Neural progenitor cell (in vitro differentiated cells): ENCODE data around the gene DLK1. TPM values are rescaled to one million over a fixed set of nuclear protein-coding genes. Genes with fewer than 3 reads are reported as not detected.

Experiments used
- DNase-seq: peaks from one replicate; pipeline ENCODE4 v3.0.0-alpha.2; 2016; ENCODE audit warnings: low spot score
- H2AFZ ChIP-seq: fragments of 200-600 bp; sonication (generic); replicated peaks from 2 replicates; pipeline ENCODE4 v1.6.1; 2016; ENCODE audit warnings: antibody characterized with exemption
- H3F3A ChIP-seq: fragments of 200-600 bp; sonication (generic); 2 replicates; pipeline ENCODE4 v1.6.1; 2016; ENCODE audit warnings: antibody characterized with exemption, low read depth
- H3K27ac ChIP-seq: fragments of 200-600 bp; sonication (generic); 2 replicates; pipeline ENCODE4 v1.5.1; 2016; ENCODE audit warnings: mild to moderate bottlenecking
- H3K27me3 ChIP-seq: fragments of 200-600 bp; sonication (generic); 2 replicates; pipeline ENCODE4 v1.6.1; 2016; ENCODE audit warnings: mild to moderate bottlenecking, moderate library complexity
- H3K36me3 ChIP-seq: fragments of 200-600 bp; sonication (generic); 2 replicates; pipeline ENCODE4 v1.5.1; 2016
- H3K4me1 ChIP-seq: fragments of 200-600 bp; sonication (generic); 2 replicates; pipeline ENCODE4 v1.6.1; 2016; ENCODE audit warnings: mixed run types
- H3K4me2 ChIP-seq: fragments of 200-600 bp; sonication (generic); 2 replicates; pipeline ENCODE4 v1.6.1; 2016
- H3K4me3 ChIP-seq: fragments of 200-600 bp; sonication (generic); 2 replicates; pipeline ENCODE4 v1.5.1; 2016
- H3K79me2 ChIP-seq: fragments of 200-600 bp; sonication (generic); 2 replicates; pipeline ENCODE4 v1.6.1; 2016; ENCODE audit warnings: low read depth
- H3K9ac ChIP-seq: fragments of 200-600 bp; sonication (generic); 2 replicates; pipeline ENCODE4 v1.6.1; 2016
- H3K9me3 ChIP-seq: fragments of 200-600 bp; sonication (generic); 2 replicates; pipeline ENCODE4 v1.5.1; 2016; ENCODE audit warnings: low read depth
- H4K20me1 ChIP-seq: fragments of 200-600 bp; sonication (generic); 2 replicates; pipeline ENCODE4 v1.6.1; 2016; ENCODE audit warnings: low read depth
- H3K27ac Mint-ChIP-seq: 3 replicates; pipeline ENCODE4 v1.8.0; 2021; ENCODE audit warnings: mixed read lengths
- H3K27me3 Mint-ChIP-seq: 2 replicates; pipeline ENCODE4 v1.8.0; 2022; ENCODE audit warnings: low read depth, mild to moderate bottlenecking, inconsistent platforms, moderate library complexity, mixed read lengths; ENCODE audit not compliant: insufficient read depth
- H3K36me3 Mint-ChIP-seq: 3 replicates; pipeline ENCODE4 v1.8.0; 2021; ENCODE audit warnings: mixed read lengths
- H3K4me1 Mint-ChIP-seq: 3 replicates; pipeline ENCODE4 v1.8.0; 2021; ENCODE audit warnings: mixed read lengths
- H3K4me3 Mint-ChIP-seq: 3 replicates; pipeline ENCODE4 v1.8.0; 2021; ENCODE audit warnings: mild to moderate bottlenecking, moderate library complexity, mixed read lengths
- H3K9me3 Mint-ChIP-seq: 3 replicates; pipeline ENCODE4 v1.8.0; 2020; ENCODE audit warnings: mixed read lengths
- CTCF ChIP-seq: fragments of 200-600 bp; sonication (generic); IDR thresholded peaks from 2 replicates; pipeline ENCODE4 v1.5.1; 2017; ENCODE audit warnings: antibody characterized with exemption, mild to moderate bottlenecking
- EZH2 ChIP-seq: fragments of 200-600 bp; sonication (generic); IDR thresholded peaks from 2 replicates; pipeline ENCODE4 v1.6.1; 2017; ENCODE audit warnings: antibody characterized with exemption, mild to moderate bottlenecking, moderate library complexity
- EZH2phosphoT487 ChIP-seq: fragments of 200-600 bp; sonication (generic); IDR thresholded peaks from 2 replicates; pipeline ENCODE4 v1.6.1; 2017; ENCODE audit warnings: antibody characterized with exemption
- total RNA-seq: library from RNA; depleted of rRNA; stranded (reverse); fragments of >200 nt; gene quantifications from 2 replicates; pipeline ENCODE4 v1.2.3, GENCODE V29; 2015; ENCODE audit warnings: low replicate concordance

The DLK1 gene
- total RNA-seq, 1 donor from 2014 or later = 312 TPM

GRCh38 chr14:100775831-100776591 is 49.3 kb downstream of the DLK1 start:
- TF ChIP-seq EZH2phosphoT487 (no peak), CTCF (no peak), EZH2 (no peak)
- no peaks in the 10 kb centered on the region for H3K36me3 Mint-ChIP-seq
- no peaks in the 10 kb centered on the region for H3K36me3 ChIP-seq
- H3K27me3 ChIP-seq = no peaks in the 10 kb centered on the region
- H3K4me3 ChIP-seq = no peak overlapping the region
- DNase-seq = no peak
- peak overlapping the region; percentile 97 for H3K27ac Mint-ChIP-seq
- no peak overlapping the region for H3K27ac ChIP-seq
- no peaks in the 10 kb centered on the region for H3F3A ChIP-seq
- H3K79me2 ChIP-seq = no peaks in the 10 kb centered on the region
- H3K9me3 Mint-ChIP-seq = peaks cover 8% of the 10 kb centered on the region
- H3K27me3 Mint-ChIP-seq = peaks cover 38% of the 10 kb centered on the region
- H3K4me3 Mint-ChIP-seq = no peak overlapping the region
- H3K9me3 ChIP-seq = peaks cover 3% of the 10 kb centered on the region
- no peak overlapping the region for H3K4me2 ChIP-seq
- peaks cover 31% of the 10 kb centered on the region for H3K4me1 Mint-ChIP-seq
- H3K4me1 ChIP-seq = no peaks in the 10 kb centered on the region
- H2AFZ ChIP-seq = no peak overlapping the region
- H3K9ac ChIP-seq = no peak overlapping the region
- no peaks in the 10 kb centered on the region for H4K20me1 ChIP-seq

- Histone ChIP-seq H3K9me3 (no peaks in the 10 kb centered on the region), H3K4me3 (no peak overlapping the region), H3K36me3 (no peaks in the 10 kb centered on the region), H2AFZ (no peak overlapping the region), H3K27me3 (no peaks in the 10 kb centered on the region), H4K20me1 (no peaks in the 10 kb centered on the region), H3F3A (no peaks in the 10 kb centered on the region), H3K4me1 (no peaks in the 10 kb centered on the region), H3K79me2 (no peaks in the 10 kb centered on the region), H3K27ac (no peak overlapping the region), H3K4me2 (no peak overlapping the region), H3K9ac (no peak overlapping the region)
- Mint-ChIP-seq H3K4me1 (peaks cover 34% of the 10 kb centered on the region), H3K4me3 (no peak overlapping the region), H3K36me3 (no peaks in the 10 kb centered on the region), H3K9me3 (peaks cover 2% of the 10 kb centered on the region), H3K27ac (peak overlapping the region; percentile 88), H3K27me3 (peaks cover 34% of the 10 kb centered on the region)
- DNase-seq = no peak
- TF ChIP-seq EZH2phosphoT487 (no peak), CTCF (no peak), EZH2 (no peak)
These were observed 50.1 kb downstream of the DLK1 start for GRCh38 chr14:100776681-100777365.

GRCh38 chr14:100777366-100777817 is 50.7 kb downstream of the DLK1 start:
- Histone ChIP-seq H4K20me1 (no peaks in the 10 kb centered on the region), H3K4me3 (no peak overlapping the region), H3F3A (no peaks in the 10 kb centered on the region), H3K4me1 (peaks cover 2% of the 10 kb centered on the region), H3K36me3 (no peaks in the 10 kb centered on the region), H3K27ac (no peak overlapping the region), H3K27me3 (no peaks in the 10 kb centered on the region), H3K9ac (no peak overlapping the region), H3K9me3 (no peaks in the 10 kb centered on the region), H2AFZ (no peak overlapping the region), H3K79me2 (no peaks in the 10 kb centered on the region), H3K4me2 (no peak overlapping the region)
- TF ChIP-seq EZH2phosphoT487 (no peak), CTCF (no peak), EZH2 (no peak)
- Mint-ChIP-seq H3K27me3 (peaks cover 35% of the 10 kb centered on the region), H3K4me3 (peak overlapping the region; percentile 28), H3K4me1 (peaks cover 40% of the 10 kb centered on the region), H3K27ac (peak overlapping the region; percentile 88), H3K36me3 (no peaks in the 10 kb centered on the region), H3K9me3 (no peaks in the 10 kb centered on the region)
- DNase-seq = no peak
